CD8-positive, alpha-beta memory T cell (primary cell): ENCODE measurements around the gene XPR1. TPM values are rescaled to one million over a fixed set of nuclear protein-coding genes. Genes with fewer than 3 reads are reported as not detected.
"Not testable (repeated sequence)": the region's sequence is repeated elsewhere in the genome, so short reads cannot be mapped to it uniquely, and the experiment has no call there.

Experiments used
- CTCF ChIA-PET: fragments of 350-600 bp; sonication (Branson Sonifier 250); formaldehyde crosslinking; loops from one replicate; lab custom pipeline; 2021; ENCODE audit warnings: antibody characterized with exemption; lab: Charles Lee
- POLR2A ChIA-PET: fragments of 350-600 bp; sonication (Branson Sonifier 250); formaldehyde crosslinking; loops from one replicate; lab custom pipeline; 2021; ENCODE audit warnings: antibody characterized with exemption; lab: Charles Lee
- DNase-seq, 5 donors: peaks; one replicate each; pipeline versions ENCODE4 v3.0.0 to v3.0.0-alpha.2; 2020 to 2022; ENCODE audit warnings: mixed read lengths in 1 of 5
- H3K27ac ChIP-seq: one replicate; pipeline ENCODE4 v1.7.0; 2013; ENCODE audit warnings: low read depth, mild to moderate bottlenecking, low read length, moderate library complexity
- H3K27me3 ChIP-seq: 2 replicates; pipeline ENCODE4 v1.7.0; 2013; ENCODE audit warnings: low read length, mild to moderate bottlenecking; ENCODE audit not compliant: insufficient read depth, poor library complexity, severe bottlenecking
- H3K36me3 ChIP-seq: 2 replicates; pipeline ENCODE4 v1.7.0; 2013; ENCODE audit warnings: mild to moderate bottlenecking, low read length, moderate library complexity; ENCODE audit not compliant: insufficient read depth
- H3K4me1 ChIP-seq: 2 replicates; pipeline ENCODE4 v1.7.0; 2013; ENCODE audit warnings: mild to moderate bottlenecking, low read length, moderate library complexity; ENCODE audit not compliant: insufficient read depth
- H3K4me3 ChIP-seq: 2 replicates; pipeline ENCODE4 v1.7.0; 2013; ENCODE audit warnings: mild to moderate bottlenecking, low read length
- H3K9me3 ChIP-seq: 2 replicates; pipeline ENCODE4 v1.7.0; 2013; ENCODE audit warnings: mild to moderate bottlenecking, low read length
- H3K27ac Mint-ChIP-seq, 8 donors: one replicate each; pipeline ENCODE4 v1.8.0; 2020 to 2021; ENCODE audit warnings: mixed read lengths in 8 of 8, mild to moderate bottlenecking in 6 of 8, inconsistent platforms in 3 of 8, moderate library complexity in 3 of 8
- H3K27me3 Mint-ChIP-seq, 2 donors: one replicate each; pipeline ENCODE4 v1.8.0; 2020 to 2021; ENCODE audit warnings: mixed read lengths in 2 of 2, mild to moderate bottlenecking in 1 of 2, moderate library complexity in 1 of 2
- H3K36me3 Mint-ChIP-seq, 3 donors: one replicate each; pipeline ENCODE4 v1.8.0; 2020 to 2021; ENCODE audit warnings: mixed read lengths in 3 of 3, inconsistent platforms in 1 of 3, mild to moderate bottlenecking in 1 of 3
- H3K4me1 Mint-ChIP-seq, 3 donors: one replicate each; pipeline ENCODE4 v1.8.0; 2020 to 2021; ENCODE audit warnings: mixed read lengths in 3 of 3, inconsistent platforms in 1 of 3, mild to moderate bottlenecking in 1 of 3
- H3K4me3 Mint-ChIP-seq, 7 donors: one replicate each; pipeline ENCODE4 v1.8.0; 2020 to 2021; ENCODE audit warnings: mixed read lengths in 7 of 7, mild to moderate bottlenecking in 6 of 7, moderate library complexity in 4 of 7, inconsistent platforms in 2 of 7
- H3K9me3 Mint-ChIP-seq, 5 donors: one replicate each; pipeline ENCODE4 v1.8.0; 2020 to 2022; ENCODE audit warnings: mixed read lengths in 5 of 5, mild to moderate bottlenecking in 3 of 5, moderate library complexity in 2 of 5, inconsistent platforms in 1 of 5
- polyA plus RNA-seq: library from polyadenylated mRNA; unstranded; fragments of 300-500 nt; fragmentation: Illumina TruSeq; gene quantifications from one replicate; pipeline ENCODE4 v1.2.3, GENCODE V29; 2021
- total RNA-seq, 2 experiments: library from RNA; stranded (reverse); gene quantifications; one replicate each; pipeline ENCODE4 v1.2.3, GENCODE V29; 2021

Gene XPR1
- total and polyA plus RNA-seq, 3 experiments from 2014 or later = 7.6 to 23.2 (median 20.8) TPM

DNA sequence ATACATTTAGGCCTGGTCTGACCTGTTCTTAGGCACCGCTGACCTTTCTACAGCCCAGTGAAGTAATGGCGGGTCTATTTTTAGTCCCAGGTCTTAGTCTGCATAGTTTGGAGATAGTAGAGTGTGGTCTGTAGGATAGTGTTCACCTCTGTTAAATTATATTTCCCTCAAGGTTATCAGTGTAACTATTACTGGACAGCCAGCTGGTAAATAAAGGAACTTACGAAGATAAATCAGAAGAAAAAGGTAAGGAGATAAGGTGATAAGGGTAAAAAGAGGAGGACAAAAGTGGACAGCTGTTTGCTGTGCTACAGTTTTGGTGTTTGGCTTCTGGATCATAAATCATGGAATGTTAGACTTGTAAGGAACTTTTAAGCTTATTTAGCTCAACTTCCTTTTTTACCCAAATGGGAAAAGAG lies 8.7 kb downstream of the XPR1 start:
- H3K4me3 Mint-ChIP-seq = no peak overlapping the region
- no peaks in the 10 kb centered on the region for H3K27me3 Mint-ChIP-seq
- H3K4me1 Mint-ChIP-seq = peaks cover 19 to 58% (median 22%) of the 10 kb centered on the region in 3 donors
- DNase-seq = no peak
- Histone ChIP-seq H3K4me3 (no peak overlapping the region), H3K27ac (no peak overlapping the region), H3K36me3 (no peaks in the 10 kb centered on the region), H3K27me3 (no peaks in the 10 kb centered on the region), H3K4me1 (peaks cover 2% of the 10 kb centered on the region), H3K9me3 (no peaks in the 10 kb centered on the region)
- no peaks in the 10 kb centered on the region for H3K9me3 Mint-ChIP-seq
- H3K36me3 Mint-ChIP-seq = peaks cover 0 to 8% (median 8%) of the 10 kb centered on the region in 3 donors
- ChIA-PET CTCF (interaction anchor here (1.1 kb wide), 1 partner anchor 9 kb away, joined by 5 read pairs; the partner anchor contains the start of gene XPR1), POLR2A (no interaction called here)
- no peak overlapping the region for H3K27ac Mint-ChIP-seq

DNA sequence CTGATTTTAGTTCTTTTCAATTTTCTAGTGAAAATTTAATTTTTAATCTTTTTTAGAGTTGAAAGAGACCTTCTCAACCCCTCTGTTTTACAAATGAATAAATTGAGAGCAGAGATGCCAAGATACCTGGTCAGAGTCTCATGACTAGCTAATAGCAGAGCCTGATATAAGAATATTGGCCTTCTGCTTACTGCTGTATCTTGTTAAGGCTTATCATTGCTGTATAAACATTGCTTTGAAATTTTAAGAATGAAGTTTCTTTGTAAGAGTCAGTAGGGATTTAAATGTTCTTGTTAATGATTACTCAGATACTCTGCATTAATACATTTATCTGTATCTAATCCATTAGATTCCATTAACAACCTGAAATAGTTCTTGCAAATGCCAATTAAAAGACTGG lies 9.8 kb downstream of the XPR1 start:
- POLR2A ChIA-PET = no interaction called here
- H3K9me3 Mint-ChIP-seq = no peaks in the 10 kb centered on the region

DNA sequence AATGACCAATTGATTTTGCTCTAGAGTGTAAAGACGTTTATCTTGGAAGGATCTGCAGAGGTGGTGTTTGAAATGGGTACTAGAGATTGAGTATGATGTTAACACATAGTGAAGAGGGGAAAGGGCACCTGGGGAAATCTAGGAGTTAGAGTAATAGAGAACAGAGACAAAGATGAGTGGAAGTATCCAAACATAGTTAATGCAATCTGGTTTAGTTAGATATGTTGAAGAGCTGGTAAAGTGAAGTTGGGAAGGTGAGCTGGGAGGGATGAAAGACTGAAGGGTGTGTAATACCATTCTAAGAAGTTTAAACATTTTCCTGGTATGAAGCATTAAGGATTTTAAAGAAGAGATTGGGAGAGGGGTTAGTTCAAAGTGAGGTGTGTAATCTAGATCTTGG lies 11.0 kb downstream of the XPR1 start:
- Mint-ChIP-seq H3K4me1 (peaks cover 31 to 65% (median 35%) of the 10 kb centered on the region in 3 donors), H3K27ac (no peak overlapping the region), H3K4me3 (no peak overlapping the region), H3K27me3 (no peaks in the 10 kb centered on the region), H3K36me3 (peaks cover 0 to 8% (median 7%) of the 10 kb centered on the region in 3 donors), H3K9me3 (no peaks in the 10 kb centered on the region)
- H3K27me3 ChIP-seq = no peaks in the 10 kb centered on the region
- no peaks in the 10 kb centered on the region for H3K9me3 ChIP-seq
- DNase-seq = no peak
- no peak overlapping the region for H3K4me3 ChIP-seq
- no peaks in the 10 kb centered on the region for H3K36me3 ChIP-seq
- H3K27ac ChIP-seq = no peak overlapping the region
- no peaks in the 10 kb centered on the region for H3K4me1 ChIP-seq
- POLR2A ChIA-PET = no interaction called here
- CTCF ChIA-PET = no interaction called here

More for the DNA sequence above, 9.8 kb downstream of the XPR1 start:
- H3K4me1 Mint-ChIP-seq = peaks cover 29 to 61% (median 30%) of the 10 kb centered on the region in 3 donors
- Histone ChIP-seq H3K27me3 (no peaks in the 10 kb centered on the region), H3K9me3 (no peaks in the 10 kb centered on the region), H3K36me3 (no peaks in the 10 kb centered on the region), H3K27ac (no peak overlapping the region), H3K4me1 (no peaks in the 10 kb centered on the region), H3K4me3 (no peak overlapping the region)
- CTCF ChIA-PET = no interaction called here
- no peaks in the 10 kb centered on the region for H3K27me3 Mint-ChIP-seq
- H3K4me3 Mint-ChIP-seq = no peak overlapping the region
- no peak overlapping the region for H3K27ac Mint-ChIP-seq
- no peak for DNase-seq
- H3K36me3 Mint-ChIP-seq = peaks cover 0 to 8% (median 7%) of the 10 kb centered on the region in 3 donors

- ChIA-PET CTCF (no interaction called here), POLR2A (no interaction called here)
- H3K27me3 Mint-ChIP-seq = no peaks in the 10 kb centered on the region
- H3K36me3 Mint-ChIP-seq = peaks cover 0 to 8% (median 7%) of the 10 kb centered on the region in 3 donors
- H3K27me3 ChIP-seq = no peaks in the 10 kb centered on the region
- no peaks in the 10 kb centered on the region for H3K9me3 ChIP-seq
- no peak overlapping the region for H3K4me3 Mint-ChIP-seq
- H3K4me1 Mint-ChIP-seq = peaks cover 31 to 65% (median 35%) of the 10 kb centered on the region in 3 donors
- no peak overlapping the region for H3K27ac Mint-ChIP-seq
- no peak overlapping the region for H3K4me3 ChIP-seq
- H3K4me1 ChIP-seq = no peaks in the 10 kb centered on the region
- DNase-seq = no peak
- no peaks in the 10 kb centered on the region for H3K9me3 Mint-ChIP-seq
- no peaks in the 10 kb centered on the region for H3K36me3 ChIP-seq
- H3K27ac ChIP-seq = no peak overlapping the region
Measured at GRCh38 chr1:180643693-180644092, 11.9 kb downstream of the XPR1 start.

DNA sequence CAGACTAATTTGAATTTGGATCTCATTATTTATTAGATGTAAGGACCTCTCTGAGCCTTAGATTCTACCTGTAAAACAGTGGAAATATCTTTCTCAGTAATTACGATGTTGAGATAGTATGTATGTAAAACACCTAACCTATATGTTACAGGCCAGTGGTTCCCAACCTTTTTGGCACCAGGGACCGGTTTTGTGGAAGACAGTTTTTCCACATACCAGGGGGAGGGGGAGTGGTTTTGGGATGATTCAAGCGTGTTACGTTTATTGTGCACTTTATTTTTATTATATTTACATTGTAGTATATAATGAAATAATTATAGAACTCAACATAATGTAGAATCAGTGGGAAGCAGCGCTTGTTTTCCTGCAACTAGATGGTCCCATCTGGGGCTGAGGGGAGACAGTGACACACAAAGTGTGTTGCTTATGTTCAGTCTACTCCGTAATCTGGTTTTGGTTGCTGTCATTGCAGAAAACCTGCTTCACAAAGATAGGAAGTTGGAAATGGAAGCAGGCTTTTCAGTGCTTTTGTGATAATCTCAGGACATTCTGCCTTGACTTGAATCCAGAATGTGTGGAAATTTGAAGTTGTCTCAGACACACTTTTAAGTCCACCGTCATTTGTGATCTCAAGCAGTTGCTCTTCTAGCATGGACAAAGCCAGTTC lies 12.8 kb downstream of the XPR1 start:
- H3K4me3 ChIP-seq = no peak overlapping the region
- Mint-ChIP-seq H3K4me1 (peaks cover 35 to 65% (median 39%) of the 10 kb centered on the region in 3 donors), H3K9me3 (no peaks in the 10 kb centered on the region), H3K27me3 (no peaks in the 10 kb centered on the region), H3K27ac (peak overlapping the region in 2 of 8 donors; percentile 25 to 34), H3K4me3 (peak overlapping the region in 1 of 7 donors; percentile 38), H3K36me3 (peaks cover 5 to 7% (median 5%) of the 10 kb centered on the region in 3 donors)
- H3K27me3 ChIP-seq = no peaks in the 10 kb centered on the region
- H3K27ac ChIP-seq = no peak overlapping the region
- H3K36me3 ChIP-seq = no peaks in the 10 kb centered on the region
- H3K9me3 ChIP-seq = no peaks in the 10 kb centered on the region
- ChIA-PET CTCF (no interaction called here), POLR2A (no interaction called here)
- H3K4me1 ChIP-seq = no peaks in the 10 kb centered on the region
- DNase-seq = no peak

GRCh38 chr1:180645261-180645660 lies 13.4 kb downstream of the XPR1 start:
- POLR2A ChIA-PET, H3K9me3 Mint-ChIP-seq, H3K36me3 ChIP-seq, DNase-seq, H3K27me3 ChIP-seq, H3K9me3 ChIP-seq, H3K4me3 Mint-ChIP-seq, H3K27me3 Mint-ChIP-seq, H3K4me1 ChIP-seq, H3K4me3 ChIP-seq, CTCF ChIA-PET, H3K36me3 Mint-ChIP-seq, H3K27ac ChIP-seq: not testable (repeated sequence)
- Mint-ChIP-seq H3K4me1 (peaks cover 38 to 65% (median 45%) of the 10 kb centered on the region in 3 donors), H3K27ac (peak overlapping the region in 1 of 8 donors; percentile 34)

GRCh38 chr1:180646093-180646492 lies 14.3 kb downstream of the XPR1 start:
- Histone ChIP-seq H3K4me3 (no peak overlapping the region), H3K27me3 (no peaks in the 10 kb centered on the region), H3K36me3 (no peaks in the 10 kb centered on the region), H3K9me3 (no peaks in the 10 kb centered on the region), H3K27ac (no peak overlapping the region), H3K4me1 (no peaks in the 10 kb centered on the region)
- CTCF ChIA-PET = no interaction called here
- no peak for DNase-seq
- Mint-ChIP-seq H3K36me3 (peaks cover 4 to 7% (median 6%) of the 10 kb centered on the region in 3 donors), H3K9me3 (no peaks in the 10 kb centered on the region), H3K27ac (no peak overlapping the region), H3K4me3 (no peak overlapping the region), H3K27me3 (no peaks in the 10 kb centered on the region), H3K4me1 (peaks cover 37 to 64% (median 51%) of the 10 kb centered on the region in 3 donors)
- POLR2A ChIA-PET = no interaction called here

DNA sequence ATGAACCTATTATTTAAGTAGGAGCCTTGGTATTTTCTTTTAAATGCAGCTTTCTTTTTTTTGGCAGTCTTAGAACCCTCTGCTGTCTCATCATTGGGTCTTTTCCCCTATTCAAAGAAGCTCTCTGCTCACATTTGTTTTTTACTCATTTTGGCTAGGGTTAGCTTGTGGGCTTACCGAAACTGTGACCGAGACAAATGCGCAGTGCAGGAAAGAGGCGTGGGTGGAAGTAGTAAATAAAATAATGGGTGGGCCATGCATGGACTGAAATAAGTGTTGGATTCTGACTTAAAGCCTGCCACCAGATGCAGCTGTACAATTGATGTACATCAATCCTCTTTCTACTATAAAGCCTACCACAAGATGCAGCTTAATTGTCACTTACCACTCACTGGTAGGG lies 14.7 kb downstream of the XPR1 start:
- Mint-ChIP-seq H3K4me1 (peaks cover 37 to 64% (median 51%) of the 10 kb centered on the region in 3 donors), H3K27me3 (no peaks in the 10 kb centered on the region), H3K27ac (no peak overlapping the region), H3K4me3 (no peak overlapping the region), H3K36me3 (peaks cover 4 to 7% (median 7%) of the 10 kb centered on the region in 3 donors), H3K9me3 (no peaks in the 10 kb centered on the region)
- H3K36me3 ChIP-seq = no peaks in the 10 kb centered on the region
- no peaks in the 10 kb centered on the region for H3K4me1 ChIP-seq
- ChIA-PET POLR2A (no interaction called here), CTCF (no interaction called here)
- no peak overlapping the region for H3K27ac ChIP-seq
- no peaks in the 10 kb centered on the region for H3K27me3 ChIP-seq
- no peaks in the 10 kb centered on the region for H3K9me3 ChIP-seq
- no peak for DNase-seq
- no peak overlapping the region for H3K4me3 ChIP-seq
